ENCODE data around the gene KIAA1217.
"Not testable (repeated sequence)": the region's sequence is repeated elsewhere in the genome, so short reads cannot be mapped to it uniquely, and the experiment has no call there.

Gene KIAA1217

DNA sequence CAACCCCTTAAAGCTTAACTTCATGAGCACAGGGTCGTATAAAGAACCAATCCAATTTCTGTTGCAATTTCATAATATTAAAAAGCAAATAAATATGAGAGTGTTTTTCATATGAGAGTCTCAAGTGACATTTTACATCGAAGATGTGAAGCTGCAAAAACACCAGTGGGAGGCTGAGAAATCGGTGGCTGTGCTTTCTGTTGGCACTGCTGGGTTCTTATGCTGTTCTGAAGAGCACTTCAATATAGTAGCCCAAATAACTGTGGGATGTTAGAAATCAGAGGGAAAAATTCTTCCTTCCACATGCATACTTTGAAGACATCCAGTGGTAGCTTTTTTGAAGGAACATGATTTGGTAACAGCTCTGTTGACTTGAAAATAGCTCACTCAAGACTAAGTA lies 269.0 kb downstream of the KIAA1217 start:
- TF ChIP-seq, protein P1, sequence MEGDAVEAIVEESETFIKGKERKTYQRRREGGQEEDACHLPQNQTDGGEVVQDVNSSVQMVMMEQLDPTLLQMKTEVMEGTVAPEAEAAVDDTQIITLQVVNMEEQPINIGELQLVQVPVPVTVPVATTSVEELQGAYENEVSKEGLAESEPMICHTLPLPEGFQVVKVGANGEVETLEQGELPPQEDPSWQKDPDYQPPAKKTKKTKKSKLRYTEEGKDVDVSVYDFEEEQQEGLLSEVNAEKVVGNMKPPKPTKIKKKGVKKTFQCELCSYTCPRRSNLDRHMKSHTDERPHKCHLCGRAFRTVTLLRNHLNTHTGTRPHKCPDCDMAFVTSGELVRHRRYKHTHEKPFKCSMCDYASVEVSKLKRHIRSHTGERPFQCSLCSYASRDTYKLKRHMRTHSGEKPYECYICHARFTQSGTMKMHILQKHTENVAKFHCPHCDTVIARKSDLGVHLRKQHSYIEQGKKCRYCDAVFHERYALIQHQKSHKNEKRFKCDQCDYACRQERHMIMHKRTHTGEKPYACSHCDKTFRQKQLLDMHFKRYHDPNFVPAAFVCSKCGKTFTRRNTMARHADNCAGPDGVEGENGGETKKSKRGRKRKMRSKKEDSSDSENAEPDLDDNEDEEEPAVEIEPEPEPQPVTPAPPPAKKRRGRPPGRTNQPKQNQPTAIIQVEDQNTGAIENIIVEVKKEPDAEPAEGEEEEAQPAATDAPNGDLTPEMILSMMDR (IDR thresholded peaks at IDR 0.05; ENCODE audit: low read depth, low read length, missing control alignments) = no peak
- no peak for DNase-seq (ENCODE audit: low read depth)

GRCh38 chr10:24479806-24480205 lies 270.9 kb downstream of the KIAA1217 start:
- in situ Hi-C loops (cut with HindIII; ENCODE audit: low sequenced_read_pairs) = no loop called here
- TF ChIP-seq, protein P1 (IDR thresholded peaks at IDR 0.05; ENCODE audit: low read depth, low read length, missing control alignments) = no peak
- no peak for DNase-seq (ENCODE audit: low read depth)
- H3K4me3 ChIP-seq (ENCODE audit: low read depth, low read length) = no peak overlapping the region

More for the DNA sequence above, 269.0 kb downstream of the KIAA1217 start:
- in situ Hi-C loops (cut with HindIII; ENCODE audit: low sequenced_read_pairs) = no loop called here
- H3K4me3 ChIP-seq (ENCODE audit: low read depth, low read length) = no peak overlapping the region

DNA sequence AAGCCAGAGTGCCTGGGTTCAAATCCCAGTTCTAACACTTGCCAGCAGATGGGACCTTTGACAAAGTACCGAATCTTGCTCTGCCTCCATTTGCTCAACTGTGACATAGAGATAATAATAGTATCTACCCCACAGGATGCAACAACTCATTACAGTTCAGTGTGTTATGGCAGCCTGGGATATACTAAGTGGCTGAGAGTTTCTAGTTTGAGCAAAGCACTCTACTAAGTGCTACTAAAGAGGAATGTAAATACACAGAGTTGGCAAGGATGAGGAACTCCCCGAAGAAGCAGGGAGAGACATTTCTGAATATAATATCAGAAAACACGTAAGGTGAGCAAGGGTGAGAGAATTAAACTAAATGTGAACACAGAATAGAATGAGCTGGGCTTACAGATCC lies 271.5 kb downstream of the KIAA1217 start:
- DNase-seq (ENCODE audit: low read depth) = no peak
- in situ Hi-C loops (cut with HindIII; ENCODE audit: low sequenced_read_pairs) = no loop called here
- TF ChIP-seq, protein P1 (IDR thresholded peaks at IDR 0.05; ENCODE audit: low read depth, low read length, missing control alignments) = no peak
- H3K4me3 ChIP-seq (ENCODE audit: low read depth, low read length) = no peak overlapping the region

DNA sequence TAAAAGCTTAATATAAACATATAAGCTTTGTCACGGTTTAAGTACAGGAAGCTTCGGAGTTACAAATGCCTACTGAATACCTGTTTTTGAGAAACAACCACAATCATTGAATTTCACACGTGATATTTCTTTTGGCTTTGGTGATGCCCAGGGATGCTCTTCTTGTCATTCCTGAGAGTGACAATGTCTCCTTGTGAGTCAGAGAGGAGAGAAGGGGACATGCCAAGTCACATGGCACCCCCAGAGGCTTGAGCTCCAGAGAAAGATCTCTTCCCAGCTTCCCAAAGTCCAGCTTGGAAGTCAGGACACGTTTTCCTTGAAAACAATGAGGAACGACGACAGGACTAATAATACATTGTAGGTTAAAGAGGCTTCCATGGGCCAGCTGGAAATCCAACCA lies 272.3 kb downstream of the KIAA1217 start:
- DNase-seq (ENCODE audit: low read depth) = no peak
- TF ChIP-seq, protein P1 (IDR thresholded peaks at IDR 0.05; ENCODE audit: low read depth, low read length, missing control alignments) = no peak
- in situ Hi-C loops (cut with HindIII; ENCODE audit: low sequenced_read_pairs) = no loop called here
- no peak overlapping the region for H3K4me3 ChIP-seq (ENCODE audit: low read depth, low read length)

GRCh38 chr10:24482713-24483112 lies 273.8 kb downstream of the KIAA1217 start:
- DNase-seq (ENCODE audit: low read depth); H3K4me3 ChIP-seq (ENCODE audit: low read depth, low read length); in situ Hi-C loops (cut with HindIII; ENCODE audit: low sequenced_read_pairs): not testable (repeated sequence)

DNA sequence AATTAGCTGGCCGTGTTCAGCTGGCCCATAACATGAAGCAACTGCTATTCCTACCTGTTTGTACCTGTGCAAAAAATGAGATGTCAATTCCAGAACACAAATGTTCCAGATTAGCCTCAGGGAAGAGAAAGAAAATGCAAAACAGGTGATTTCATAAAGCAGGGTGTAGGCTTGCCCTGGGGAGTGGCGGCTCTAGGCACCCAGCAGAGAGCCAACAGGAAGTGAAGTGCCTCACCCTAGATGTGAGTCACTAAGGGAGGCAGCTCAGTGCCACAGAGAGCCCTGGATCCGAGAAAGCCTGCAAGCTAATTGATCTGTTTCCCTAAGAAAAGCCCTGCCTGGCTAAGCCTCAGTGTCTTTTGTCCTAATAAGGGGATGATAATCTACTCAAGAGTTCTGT lies 274.8 kb downstream of the KIAA1217 start:
- TF ChIP-seq, protein P1 (IDR thresholded peaks at IDR 0.05; ENCODE audit: low read depth, low read length, missing control alignments) = no peak
- no peak overlapping the region for H3K4me3 ChIP-seq (ENCODE audit: low read depth, low read length)
- no peak for DNase-seq (ENCODE audit: low read depth)
- in situ Hi-C loops (cut with HindIII; ENCODE audit: low sequenced_read_pairs) = no loop called here

- no peak overlapping the region for H3K4me3 ChIP-seq (ENCODE audit: low read depth, low read length)
- in situ Hi-C loops (cut with HindIII; ENCODE audit: low sequenced_read_pairs) = no loop called here
- TF ChIP-seq, protein P1 (IDR thresholded peaks at IDR 0.05; ENCODE audit: low read depth, low read length, missing control alignments) = no peak
- no peak for DNase-seq (ENCODE audit: low read depth)
Measured at GRCh38 chr10:24484771-24485170, 275.8 kb downstream of the KIAA1217 start.

Data from astrocyte of the cerebellum (primary cell).